CD4-positive, alpha-beta T cell treated with Interleukin-15 for 4 hours (primary cell): ENCODE measurements around the gene ADGRF3.
"Not testable (repeated sequence)": the region's sequence is repeated elsewhere in the genome, so short reads cannot be mapped to it uniquely, and the experiment has no call there.

Source experiments
- DNase-seq: peaks from one replicate; pipeline ENCODE4 v3.0.0-alpha.2; 2020; ENCODE audit warnings: low spot score

Gene ADGRF3

DNA sequence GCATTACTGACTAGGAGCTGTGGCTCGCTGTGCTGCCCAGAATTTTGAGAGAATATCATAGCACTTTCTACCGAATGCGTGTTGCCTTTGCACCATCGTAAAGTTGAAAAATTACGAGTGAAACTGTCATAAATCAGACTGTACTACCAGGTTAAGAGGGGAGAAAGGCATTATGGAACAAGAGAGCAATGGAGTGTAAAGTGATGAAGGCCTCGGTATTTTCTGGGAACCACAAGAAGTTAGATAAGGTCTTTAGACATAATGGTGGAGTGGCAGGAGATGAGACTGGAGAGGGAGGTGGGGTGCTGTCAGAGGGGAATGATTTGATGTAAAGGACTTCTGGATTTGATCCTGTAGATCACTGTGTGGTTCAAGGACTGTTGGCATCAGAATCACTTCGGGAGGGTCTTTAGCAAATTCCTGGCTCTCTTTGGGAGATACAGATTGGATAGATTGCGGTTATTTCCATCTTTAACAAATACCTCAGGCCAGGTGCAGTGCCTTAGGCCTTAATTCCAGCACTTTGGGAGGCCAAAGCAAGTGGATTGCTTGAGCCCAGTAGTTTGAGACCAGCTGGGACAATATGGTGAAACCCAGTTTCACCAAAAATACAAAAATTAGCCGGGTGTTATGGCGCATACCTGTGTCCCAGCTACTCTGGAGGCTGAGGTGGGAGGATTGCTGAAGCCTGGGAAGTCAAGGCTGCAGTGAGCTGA is 4.9 kb upstream of the ADGRF3 start:
- DNase-seq, result no peak

DNA sequence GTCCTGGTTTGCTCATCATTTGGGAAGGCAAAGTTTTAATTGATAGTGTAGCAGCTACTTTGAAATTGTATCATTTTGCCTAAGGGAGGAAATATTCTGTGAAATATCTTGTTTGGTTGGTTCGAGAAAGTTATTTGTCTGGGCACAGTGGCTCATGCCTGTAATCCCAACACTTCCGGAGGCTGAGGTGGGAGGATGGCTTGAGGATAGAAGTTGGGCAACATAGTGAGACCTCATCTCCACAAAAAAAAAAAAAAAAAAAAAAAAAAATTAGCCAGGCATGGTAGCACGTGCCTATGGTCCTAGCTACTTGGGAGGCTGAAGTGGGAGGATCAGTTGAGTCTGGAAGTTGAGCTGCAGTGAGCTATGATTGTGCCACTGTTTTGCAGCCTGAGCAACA is 3.1 kb upstream of the ADGRF3 start:
- DNase-seq, result no peak

DNA sequence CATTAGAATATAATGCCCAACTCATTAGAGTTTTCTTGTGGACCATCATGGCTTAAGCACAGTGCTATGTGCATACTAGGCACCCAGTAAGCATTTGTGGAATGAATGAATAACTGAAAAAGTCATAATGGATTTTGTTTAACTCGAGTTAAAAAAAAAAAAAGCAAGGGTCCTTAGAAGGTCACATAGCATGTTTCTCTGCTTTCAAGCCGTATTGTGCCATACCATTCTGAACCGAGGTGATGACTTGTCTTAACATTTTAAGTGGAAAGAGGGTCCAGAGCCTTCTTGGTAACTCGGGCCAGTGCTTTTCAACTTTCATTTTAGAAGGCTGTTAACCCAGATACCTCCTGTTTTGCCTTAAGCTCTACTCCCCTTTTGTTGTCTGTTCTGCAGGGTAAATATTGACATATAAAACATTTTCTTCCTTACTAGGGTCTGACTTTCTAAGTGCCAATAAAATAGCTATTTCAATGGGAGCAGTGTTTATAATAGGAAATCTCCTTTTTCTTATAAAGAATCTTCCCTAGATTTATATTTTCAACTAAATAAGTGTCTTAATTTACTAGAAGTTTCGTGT is 787 bp upstream of the ADGRF3 start:
- no peak for DNase-seq

DNA sequence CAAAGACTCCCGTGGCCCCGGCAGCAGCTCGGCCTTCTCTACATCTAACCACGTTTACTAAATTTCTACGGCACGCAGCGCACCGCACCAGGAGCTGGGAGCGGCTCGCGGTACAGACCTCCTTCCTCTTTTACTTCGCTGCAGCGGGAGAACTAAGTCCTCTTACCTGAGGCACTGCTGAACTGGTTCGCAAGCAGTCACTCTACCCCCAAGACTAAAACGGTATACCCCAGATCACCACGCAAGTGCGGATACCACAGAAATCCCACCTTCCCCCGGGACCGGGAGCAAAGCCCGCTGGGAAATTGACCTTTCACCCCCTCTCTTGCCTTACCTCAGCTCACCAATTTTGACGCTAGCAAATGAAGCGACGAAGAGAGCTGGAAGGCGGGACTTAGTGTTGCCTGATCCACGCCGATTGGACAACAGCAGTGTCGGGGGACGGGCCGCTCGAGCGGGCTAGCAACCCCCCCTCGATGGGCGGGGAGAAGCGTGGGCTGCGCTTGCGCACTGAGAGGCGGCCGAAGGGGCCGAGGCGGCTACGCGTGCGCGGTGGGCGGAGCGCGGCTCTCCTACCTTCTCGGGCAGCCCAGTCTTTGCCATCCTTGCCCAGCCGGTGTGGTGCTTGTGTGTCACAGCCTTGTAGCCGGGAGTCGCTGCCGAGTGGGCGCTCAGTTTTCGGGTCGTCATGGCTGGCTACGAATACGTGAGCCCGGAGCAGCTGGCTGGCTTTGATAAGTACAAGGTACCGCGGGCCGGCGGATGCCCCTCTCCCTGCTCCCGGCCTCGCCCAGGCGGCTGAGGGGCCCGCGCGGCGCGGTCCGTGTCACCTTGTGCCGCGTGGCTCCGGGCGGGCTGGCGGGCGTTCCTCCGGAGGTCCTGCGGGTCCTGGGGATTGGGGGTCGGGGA is 790 bp downstream of the ADGRF3 start, which contains the start of gene SELENOI:
TSS of gene SELENOI (plus strand) at position 599 of the 909 bp plus-strand sequence. CDS start at position 689, 90 bp downstream.
- peak; percentile 99 for DNase-seq

DNA sequence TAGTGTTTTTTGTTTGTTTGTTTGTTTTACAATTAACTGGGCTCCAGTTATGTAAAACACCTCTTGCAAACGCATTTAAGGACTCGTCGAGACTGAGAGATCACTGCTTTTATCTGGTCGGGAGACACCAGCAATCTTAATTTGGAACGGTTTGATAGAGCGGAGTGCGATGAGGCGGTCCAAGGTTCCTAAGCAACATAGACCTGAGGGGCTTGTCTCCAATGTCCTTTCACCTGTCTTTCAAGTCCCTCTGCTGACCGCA is 1.4 kb downstream of the ADGRF3 start:
- DNase-seq, result no peak

DNA sequence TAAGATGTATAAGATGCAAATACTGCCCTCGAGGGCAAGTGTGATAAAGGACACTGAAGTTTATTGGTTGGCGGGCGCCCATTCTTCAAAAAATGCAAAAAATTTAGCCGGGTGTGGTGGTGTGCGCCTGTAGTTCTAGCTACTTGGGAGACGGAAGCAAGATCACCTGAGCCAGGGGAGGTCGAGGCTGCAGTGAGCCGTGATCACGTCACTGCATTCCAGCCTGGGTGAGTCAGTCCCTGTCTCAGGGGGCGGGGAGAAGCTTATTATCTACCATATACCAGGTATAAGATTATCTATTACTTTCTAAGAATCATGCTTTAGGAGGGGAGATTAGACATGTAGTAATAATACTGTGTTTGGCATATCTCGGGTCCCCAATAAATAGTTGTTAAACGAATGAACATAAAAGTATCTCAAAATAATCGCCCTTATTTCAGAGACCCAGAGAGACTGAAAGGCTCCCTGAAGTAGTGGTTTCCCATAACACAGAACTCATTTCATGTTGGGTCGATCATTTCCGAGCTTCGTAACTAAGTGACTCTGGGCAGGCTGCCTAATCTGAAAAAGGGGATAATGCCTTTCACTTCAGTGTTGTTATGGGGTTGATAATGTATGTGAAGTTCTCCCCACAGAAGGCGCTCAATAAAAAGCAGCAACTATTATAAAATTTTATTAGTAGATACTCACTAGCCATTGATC is 1.9 kb downstream of the ADGRF3 start:
- peak; percentile 41 for DNase-seq

DNA sequence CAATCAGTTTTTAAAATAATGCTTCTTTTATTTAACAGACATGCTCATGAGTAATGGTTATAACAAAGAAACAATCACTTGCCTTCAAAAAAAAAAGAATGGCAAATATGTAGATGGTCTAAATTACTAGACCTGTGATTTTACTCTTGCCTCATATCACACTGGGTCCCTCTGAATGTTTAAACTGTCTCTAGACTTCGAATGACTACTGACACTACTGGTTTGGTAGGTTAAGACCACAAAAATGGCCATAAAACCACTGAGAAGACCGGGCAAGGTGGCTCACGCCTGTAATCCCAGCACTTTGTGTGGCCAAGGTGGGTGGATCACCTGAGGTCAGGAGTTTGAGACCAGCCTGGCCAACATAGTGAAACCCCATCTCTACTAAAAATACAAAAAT is 5.8 kb downstream of the ADGRF3 start:
- no peak for DNase-seq

DNA sequence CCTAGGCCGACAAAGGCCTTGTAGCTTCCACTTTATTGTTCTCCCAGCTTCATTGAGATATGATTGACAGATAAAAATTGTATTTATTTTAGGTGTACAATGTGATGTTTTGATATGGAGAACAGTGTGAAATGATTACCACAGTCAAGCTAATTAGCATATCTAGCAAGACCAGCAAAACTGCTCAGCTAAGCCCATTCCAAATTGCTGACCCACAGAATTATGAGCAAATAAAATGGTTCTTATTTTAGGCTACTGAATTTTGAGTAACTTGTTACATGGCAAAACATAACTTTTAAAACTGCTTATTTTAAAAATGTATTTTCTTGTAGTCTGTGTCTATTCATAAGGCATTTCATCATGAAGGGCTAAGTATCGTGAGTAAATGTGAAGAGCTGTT is 9.3 kb downstream of the ADGRF3 start:
- no peak for DNase-seq

DNA sequence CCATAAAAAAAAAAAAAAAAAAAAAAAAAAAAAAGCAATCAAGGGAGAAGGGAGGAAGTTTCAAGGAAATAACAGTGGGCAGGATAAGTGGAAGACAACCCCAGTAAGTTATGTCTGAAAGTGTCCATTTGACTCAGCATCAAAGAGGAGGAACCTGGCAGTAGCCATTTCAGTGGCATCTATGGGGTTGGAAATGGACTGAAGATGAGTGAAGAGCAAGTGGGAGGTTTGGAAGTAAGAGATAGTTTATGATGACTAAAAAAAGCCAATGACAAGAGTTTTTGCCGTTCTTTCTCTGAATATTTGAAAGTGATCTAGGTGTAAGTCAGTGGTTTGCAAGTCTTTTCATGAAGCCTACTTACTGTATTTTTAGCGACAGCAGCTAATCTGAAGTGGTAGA is 9.9 kb downstream of the ADGRF3 start:
- DNase-seq, result no peak

DNA sequence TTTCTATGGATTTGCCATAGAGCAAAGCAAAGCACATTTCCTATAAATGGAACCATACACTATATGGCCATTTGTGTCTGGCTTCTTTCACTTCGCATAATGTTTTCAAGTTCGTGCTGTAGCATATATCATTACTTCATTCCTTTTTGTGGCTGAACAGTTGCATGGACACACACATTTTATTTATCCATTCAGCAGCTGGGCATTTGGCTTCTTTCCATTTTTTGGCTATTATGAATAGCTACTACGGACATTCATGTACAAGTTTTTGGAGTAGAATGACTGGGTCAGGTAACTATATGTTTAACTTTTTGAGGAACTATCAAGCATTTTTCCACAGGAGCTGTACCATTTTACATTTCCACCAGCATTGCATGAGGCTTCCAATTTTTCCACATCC is 11.4 kb downstream of the ADGRF3 start:
- DNase-seq, result no peak

DNA sequence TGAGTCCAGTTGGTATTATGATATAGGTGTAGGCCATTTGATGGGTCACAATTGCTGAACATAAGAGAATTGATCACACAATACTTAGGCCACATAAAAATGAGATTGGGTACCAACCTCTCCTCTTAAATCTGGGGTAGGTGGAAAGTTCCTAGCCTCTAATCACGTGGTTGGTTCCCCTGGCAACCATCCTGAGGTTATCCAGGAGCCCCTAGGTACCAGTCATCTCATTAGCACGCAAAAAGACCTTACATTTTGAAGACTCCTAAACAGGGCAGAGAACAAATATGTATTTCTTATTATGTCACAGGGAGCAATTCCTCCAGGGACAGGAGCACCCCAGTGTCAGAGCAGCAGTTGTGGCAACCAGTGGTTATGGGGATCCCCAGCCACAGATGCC is 13.3 kb downstream of the ADGRF3 start:
- no peak for DNase-seq

DNA sequence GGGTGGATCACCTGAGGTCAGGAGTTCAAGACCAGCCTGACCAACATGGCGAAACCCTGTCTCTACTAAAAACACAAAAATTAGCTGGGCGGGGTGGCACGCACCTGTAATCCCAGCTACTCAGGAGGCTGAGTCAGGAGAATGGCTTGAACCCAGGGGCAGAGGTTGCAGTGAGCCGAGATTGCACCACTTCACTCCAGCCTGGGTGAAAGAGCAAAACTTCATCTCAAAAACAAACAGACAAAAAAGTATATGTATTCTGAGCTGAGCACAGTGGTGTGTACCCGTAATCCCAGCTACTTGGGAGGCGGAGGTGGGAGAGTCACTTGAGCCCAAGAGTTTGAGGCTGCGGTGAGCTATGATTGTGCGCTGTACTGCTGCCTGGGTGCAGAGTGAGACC is 15.3 kb downstream of the ADGRF3 start:
- not testable (repeated sequence) for DNase-seq

DNA sequence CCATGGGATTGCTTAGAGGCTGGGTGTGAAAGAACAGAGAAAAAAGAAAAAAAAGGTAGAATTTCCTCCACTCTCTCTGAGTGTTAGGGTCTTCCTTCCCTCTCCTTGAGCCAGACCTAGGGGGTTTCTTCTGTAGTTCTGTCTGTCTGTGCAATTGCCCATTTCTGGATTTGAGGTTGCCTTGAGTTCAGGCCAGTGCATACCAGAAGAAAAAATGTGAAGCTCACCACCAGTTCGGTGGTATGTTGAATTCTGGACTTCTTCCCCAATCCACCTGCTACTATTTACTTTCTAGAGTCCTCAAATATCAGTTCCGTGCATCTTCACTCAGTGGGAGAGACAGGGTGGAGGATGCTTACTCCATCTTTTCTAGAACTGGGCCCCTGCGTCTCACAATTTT is 16.0 kb downstream of the ADGRF3 start:
- DNase-seq, result no peak

DNA sequence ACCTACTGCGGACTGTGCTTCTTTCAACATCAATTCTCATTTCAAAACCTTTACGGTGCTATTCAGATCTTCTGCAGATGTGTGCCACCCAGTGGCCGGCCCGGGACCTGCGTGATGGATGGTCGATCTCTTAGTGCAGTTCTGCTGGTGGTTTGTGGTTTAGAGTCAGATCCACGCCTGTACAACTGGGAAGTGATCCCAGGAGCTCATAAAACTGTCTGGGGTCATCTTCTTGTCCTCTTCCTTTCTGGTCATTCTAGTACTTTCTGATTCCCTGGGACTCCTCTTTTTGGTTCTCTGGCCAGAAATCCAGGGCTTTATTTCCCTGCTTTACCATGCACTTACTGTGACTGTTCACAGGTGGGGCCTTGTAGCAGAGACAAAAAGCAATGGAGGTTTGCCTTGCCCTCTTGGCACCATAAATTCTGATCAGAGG is 16.5 kb downstream of the ADGRF3 start:
- DNase-seq, result peak; percentile 79

DNA sequence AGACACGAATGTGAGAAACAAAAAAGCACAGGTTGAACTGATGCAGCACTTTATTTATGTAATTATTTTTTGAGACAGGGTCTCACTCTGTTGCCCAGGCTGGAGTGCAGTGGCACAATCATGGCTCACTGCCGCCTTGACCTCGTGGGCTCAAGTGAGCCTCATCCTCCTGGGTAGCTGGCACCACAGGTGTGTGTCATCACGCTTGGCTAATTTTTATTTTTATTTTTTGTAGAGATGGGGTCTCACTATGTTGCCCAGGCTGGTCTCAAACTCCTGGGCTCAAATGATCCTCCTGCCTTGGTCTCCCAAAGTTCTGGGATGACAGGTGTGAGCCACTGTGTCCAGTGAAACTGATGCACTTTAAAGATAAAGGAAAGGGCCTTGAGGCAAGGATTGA is 17.5 kb downstream of the ADGRF3 start:
- DNase-seq, result not testable (repeated sequence)

DNA sequence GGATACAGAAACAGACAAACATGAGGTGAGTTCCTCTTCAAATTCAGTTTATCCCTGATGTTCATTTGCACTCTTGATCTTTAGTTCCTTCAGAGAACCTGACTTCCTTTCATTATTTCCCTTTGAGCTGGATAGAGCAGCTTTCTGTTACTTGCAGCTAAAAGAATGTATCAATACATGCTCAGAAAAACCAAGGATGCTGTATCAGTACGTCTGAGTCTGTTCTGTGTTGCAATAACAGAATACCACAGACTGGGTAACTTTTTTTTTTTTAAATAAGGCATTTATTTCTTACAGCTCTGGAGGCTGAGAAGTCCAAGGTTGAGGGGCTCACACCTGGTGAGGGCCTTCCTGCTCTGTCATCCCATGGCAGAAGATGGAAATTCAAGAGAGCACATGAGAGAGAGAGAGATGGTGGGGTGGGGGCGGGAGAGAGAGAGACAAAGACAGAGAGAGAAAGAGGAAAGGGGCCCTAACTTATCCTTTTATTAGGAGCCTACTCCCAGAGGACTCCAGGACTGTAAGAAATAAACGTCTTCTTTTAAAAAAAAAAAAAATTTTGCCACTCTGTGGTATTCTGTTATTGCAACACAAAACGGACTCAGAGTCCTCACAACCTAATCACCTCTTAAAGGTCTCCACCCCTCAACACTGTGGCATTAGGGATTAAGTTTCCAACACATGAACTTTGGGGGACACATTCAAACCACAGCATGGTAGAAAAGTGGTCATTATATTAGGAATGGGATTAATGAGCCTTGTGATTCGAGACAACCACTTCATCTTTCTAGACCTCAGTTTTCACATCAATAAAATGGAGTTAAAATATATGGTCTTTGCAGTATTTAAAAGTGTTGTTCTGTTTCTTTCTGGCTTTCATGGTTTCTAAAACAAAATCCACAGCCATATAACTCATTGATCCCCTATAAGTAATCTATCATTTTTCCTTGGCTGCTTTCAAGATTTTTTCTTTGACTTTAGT is 19.0 kb downstream of the ADGRF3 start:
- no peak for DNase-seq

DNA sequence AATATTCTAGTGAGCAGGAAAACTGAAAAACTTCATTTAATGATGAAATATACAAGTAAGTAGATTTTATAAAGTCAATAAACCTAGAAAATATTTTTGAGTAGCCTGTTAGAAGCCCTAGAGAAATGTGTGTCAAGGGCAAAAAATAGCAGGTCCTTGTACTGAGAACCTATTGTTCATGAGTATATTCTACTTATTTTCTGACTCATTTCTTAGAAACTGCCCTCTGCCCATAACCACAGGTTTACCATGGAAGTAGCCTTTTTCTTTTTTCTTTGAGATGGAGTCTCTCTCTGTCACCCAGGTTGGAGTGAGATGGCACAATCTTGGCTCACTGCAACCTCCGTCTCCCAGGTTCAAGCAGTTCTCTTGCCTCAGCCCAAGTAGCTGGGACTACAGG is 20.1 kb downstream of the ADGRF3 start:
- DNase-seq, result no peak

DNA sequence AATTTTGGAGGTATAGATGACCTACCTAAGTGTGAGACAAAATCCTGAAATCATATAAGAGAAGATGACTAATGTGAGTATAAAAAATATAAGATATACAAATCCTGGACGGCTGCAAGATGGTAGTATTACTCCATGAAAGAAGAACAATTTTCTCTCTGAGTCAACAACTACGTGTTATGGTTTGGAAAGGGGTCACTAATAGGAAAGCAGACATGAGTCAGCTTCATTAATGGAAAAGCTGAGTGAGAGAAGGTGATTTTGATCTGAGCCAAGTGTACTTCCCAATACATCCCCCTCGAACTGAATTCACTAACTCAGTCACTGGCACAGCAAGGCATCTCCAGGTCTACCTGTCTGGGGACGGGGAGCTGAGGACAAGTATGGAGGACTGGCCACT is 20.7 kb downstream of the ADGRF3 start:
- no peak for DNase-seq

DNA sequence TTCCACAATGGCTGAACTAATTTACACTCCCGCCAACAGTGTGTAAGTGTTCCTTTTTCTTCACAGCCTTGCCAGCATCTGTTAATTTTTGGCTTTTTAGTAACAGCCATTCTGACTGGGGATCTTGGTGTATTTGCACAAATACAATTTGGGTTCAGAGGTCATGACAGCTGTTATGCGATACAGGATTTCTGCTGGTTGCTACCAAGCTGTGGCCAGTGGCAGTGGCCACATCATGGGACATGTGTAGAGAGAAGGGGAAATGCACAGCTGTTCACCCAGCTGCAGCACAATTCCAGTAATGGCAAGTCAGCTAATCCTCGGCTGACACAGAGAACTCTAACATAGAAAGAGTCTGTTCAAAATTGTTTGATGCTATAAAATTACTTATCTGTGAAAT is 21.7 kb downstream of the ADGRF3 start:
- DNase-seq, result no peak

DNA sequence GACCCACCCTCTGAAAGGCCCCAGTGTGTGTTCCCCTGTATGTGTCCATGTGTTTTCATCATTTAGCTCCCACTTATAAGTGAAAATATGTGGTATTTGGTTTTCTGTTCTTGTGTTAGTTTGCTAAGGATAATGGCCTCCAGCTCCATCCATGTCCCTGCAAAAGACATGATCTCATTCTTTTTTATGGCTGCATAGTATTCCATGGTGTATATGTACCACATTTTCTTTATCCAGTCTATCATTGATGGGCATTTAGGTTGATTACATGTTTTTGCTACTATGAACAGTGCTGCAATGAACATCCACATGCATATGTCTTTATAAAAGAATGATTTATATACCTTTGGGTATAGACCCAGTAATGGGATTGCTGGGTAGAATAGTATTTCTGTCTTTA is 22.1 kb downstream of the ADGRF3 start:
- DNase-seq, result not testable (repeated sequence)

DNA sequence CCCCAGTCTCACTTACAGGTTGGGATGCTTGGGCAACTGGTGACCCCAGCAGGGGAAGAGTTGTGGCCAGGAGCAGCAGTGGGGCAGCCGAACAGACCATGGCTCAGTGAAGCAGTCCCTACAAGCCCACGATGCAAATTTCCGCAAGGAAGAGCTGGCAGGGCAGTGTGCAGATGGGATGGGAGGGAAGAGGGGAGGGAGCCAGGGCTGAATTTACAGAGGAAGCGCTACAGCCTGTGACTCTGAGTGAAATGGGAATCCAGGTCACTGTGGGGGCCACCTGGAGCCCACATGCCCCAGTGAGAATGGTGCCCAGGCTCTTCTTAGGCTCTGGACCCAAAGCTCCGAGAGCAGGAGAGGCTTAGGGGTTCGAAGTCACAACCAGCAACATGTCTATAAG is 27.6 kb downstream of the ADGRF3 start:
- no peak for DNase-seq
